Nephron progenitor cell (in vitro differentiated cells): ENCODE measurements around the gene LARGE1.
A peak's percentile ranks its signal among the peaks of the same experiment; 100 is the strongest.

ENCODE experiments used
- DNase-seq: peaks from one replicate; pipeline ENCODE4 v3.0.0; 2021
- H3K27ac Mint-ChIP-seq: 2 replicates; pipeline ENCODE4 v1.8.0; 2021; ENCODE audit warnings: mild to moderate bottlenecking, moderate library complexity, mixed read lengths
- H3K27me3 Mint-ChIP-seq: 2 replicates; pipeline ENCODE4 v1.8.0; 2021; ENCODE audit warnings: mild to moderate bottlenecking, low read depth, mixed read lengths; ENCODE audit not compliant: poor library complexity
- H3K36me3 Mint-ChIP-seq: 2 replicates; pipeline ENCODE4 v1.8.0; 2021; ENCODE audit warnings: low read depth, mixed read lengths
- H3K4me1 Mint-ChIP-seq: 2 replicates; pipeline ENCODE4 v1.8.0; 2021; ENCODE audit warnings: mixed read lengths
- H3K4me3 Mint-ChIP-seq: 2 replicates; pipeline ENCODE4 v1.8.0; 2021; ENCODE audit warnings: mild to moderate bottlenecking, moderate library complexity, mixed read lengths
- H3K9me3 Mint-ChIP-seq: 2 replicates; pipeline ENCODE4 v1.8.0; 2021; ENCODE audit warnings: mild to moderate bottlenecking, moderate library complexity, mixed read lengths
- CTCF ChIP-seq: fragments of 200-600 bp; sonication (generic); IDR thresholded peaks from 2 replicates; pipeline ENCODE4 v1.5.0; 2021; ENCODE audit warnings: antibody characterized with exemption

The LARGE1 gene

DNA sequence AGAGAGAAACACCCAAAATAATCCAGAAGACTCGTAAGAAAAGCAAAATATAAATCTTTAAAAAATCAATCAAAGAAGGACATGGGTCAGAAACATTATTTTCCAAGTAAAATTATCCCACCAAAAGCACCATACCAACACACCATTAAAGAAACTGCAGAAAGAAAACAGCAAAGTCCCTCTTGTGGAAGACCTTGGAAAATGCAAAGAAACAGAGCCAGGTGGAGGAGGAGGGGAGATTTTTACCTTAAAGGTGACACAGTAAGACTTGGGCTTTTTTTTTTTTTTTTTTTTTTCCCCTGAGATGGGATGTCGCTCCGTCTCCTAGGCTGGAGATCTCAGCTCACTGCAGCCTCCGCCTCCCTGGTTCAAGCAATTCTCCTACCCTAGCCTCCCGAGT is 123.8 kb downstream of the LARGE1 start:
- TF ChIP-seq CTCF: no peak
- DNase-seq: no peak
- peaks cover 3% of the 10 kb centered on the region for H3K27me3 Mint-ChIP-seq
- H3K9me3 Mint-ChIP-seq: peaks cover 24% of the 10 kb centered on the region
- H3K4me1 Mint-ChIP-seq: peaks cover 23% of the 10 kb centered on the region
- H3K4me3 Mint-ChIP-seq: no peak overlapping the region
- H3K27ac Mint-ChIP-seq: no peak overlapping the region
- peaks cover 17% of the 10 kb centered on the region for H3K36me3 Mint-ChIP-seq

DNA sequence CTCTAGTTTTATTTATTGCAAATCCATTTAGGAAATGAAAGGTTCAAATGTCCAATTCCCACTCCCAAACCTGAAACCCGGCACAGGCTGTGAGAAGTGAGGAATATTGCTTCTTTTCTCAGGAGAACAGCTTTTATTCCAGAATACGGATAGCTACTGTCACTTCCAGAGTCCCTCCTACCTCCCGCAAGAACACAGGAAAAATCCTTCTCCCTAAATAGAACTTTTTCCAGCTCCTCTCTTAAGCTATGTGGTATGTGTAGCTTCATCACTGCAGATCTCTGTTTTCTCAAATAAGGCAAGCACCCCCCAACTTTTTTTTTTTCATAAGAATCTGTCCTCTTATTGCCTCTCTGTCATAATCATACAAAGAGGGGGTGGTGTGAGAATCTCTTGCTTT is 126.8 kb downstream of the LARGE1 start:
- Mint-ChIP-seq H3K4me1 (peaks cover 23% of the 10 kb centered on the region), H3K9me3 (peaks cover 40% of the 10 kb centered on the region), H3K27ac (peak overlapping the region; percentile 92), H3K27me3 (peaks cover 3% of the 10 kb centered on the region), H3K4me3 (peak overlapping the region; percentile 33), H3K36me3 (peaks cover 33% of the 10 kb centered on the region)
- TF ChIP-seq CTCF: no peak
- no peak for DNase-seq

DNA sequence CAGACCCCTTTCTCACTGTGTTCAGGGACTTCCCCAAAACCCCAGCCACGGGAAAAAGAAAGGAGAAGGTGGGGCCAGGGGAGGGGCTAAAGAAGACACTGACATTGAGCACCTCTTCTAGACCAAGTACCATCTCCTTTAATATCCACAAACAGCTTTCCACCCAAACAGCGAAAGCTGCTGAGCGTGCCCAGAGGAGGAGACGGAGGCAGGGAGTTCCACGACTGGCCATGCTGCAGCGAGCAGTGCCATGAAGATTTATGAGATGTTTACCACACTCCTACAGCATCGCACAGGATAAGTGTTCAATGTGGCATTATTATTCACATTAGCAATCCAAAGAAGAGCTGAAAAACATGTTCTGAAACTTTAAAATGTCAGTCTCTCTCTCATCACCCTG is 127.4 kb downstream of the LARGE1 start:
- H3K9me3 Mint-ChIP-seq: peaks cover 47% of the 10 kb centered on the region
- peaks cover 39% of the 10 kb centered on the region for H3K36me3 Mint-ChIP-seq
- peaks cover 23% of the 10 kb centered on the region for H3K4me1 Mint-ChIP-seq
- H3K27me3 Mint-ChIP-seq: peaks cover 3% of the 10 kb centered on the region
- H3K27ac Mint-ChIP-seq: peak overlapping the region; percentile 92
- peak; percentile 29 for DNase-seq
- TF ChIP-seq CTCF: no peak
- peak overlapping the region; percentile 23 for H3K4me3 Mint-ChIP-seq

GRCh38 chr22:33789690-33790253 is 130.5 kb downstream of the LARGE1 start:
- TF ChIP-seq CTCF: no peak
- H3K4me3 Mint-ChIP-seq: no peak overlapping the region

GRCh38 chr22:33788927-33789326 is 131.3 kb downstream of the LARGE1 start:
- Mint-ChIP-seq H3K27ac (no peak overlapping the region), H3K9me3 (peaks cover 52% of the 10 kb centered on the region), H3K27me3 (no peaks in the 10 kb centered on the region)

More at GRCh38 chr22:33789690-33790253, 130.5 kb downstream of the LARGE1 start:
- H3K27ac Mint-ChIP-seq: no peak overlapping the region
- peaks cover 28% of the 10 kb centered on the region for H3K4me1 Mint-ChIP-seq
- H3K9me3 Mint-ChIP-seq: peaks cover 52% of the 10 kb centered on the region
- no peak for DNase-seq
- H3K36me3 Mint-ChIP-seq: peaks cover 45% of the 10 kb centered on the region
- H3K27me3 Mint-ChIP-seq: peaks cover 3% of the 10 kb centered on the region

More at GRCh38 chr22:33788927-33789326, 131.3 kb downstream of the LARGE1 start:
- TF ChIP-seq CTCF: no peak
- no peak for DNase-seq
- Mint-ChIP-seq H3K4me3 (no peak overlapping the region), H3K36me3 (peaks cover 45% of the 10 kb centered on the region), H3K4me1 (peaks cover 25% of the 10 kb centered on the region)
